Fibroblast of lung (primary cell): ENCODE results near the gene CDK18.

Experiments
- EZH2 ChIP-seq: IDR thresholded peaks from 2 replicates; pipeline ENCODE4 v1.5.1; 2012; ENCODE audit warnings: low read length, control low read depth, mild to moderate bottlenecking; ENCODE audit errors: missing control alignments
- TF ChIP-seq, protein P1 (sequence below), 2 donors: IDR thresholded peaks in 1 of 2; conservative IDR thresholded peaks in 1 of 2; 1 replicate in 1 of 2; 2 replicates in 1 of 2; pipeline ENCODE4 v1.5.1; 2011 to 2012; ENCODE audit warnings: low read length in 2 of 2, control low read depth in 1 of 2, inconsistent platforms in 1 of 2, low read depth in 1 of 2, mild to moderate bottlenecking in 1 of 2

GRCh38 chr1:205499789-205500188 is 4.7 kb upstream of the CDK18 start:
- TF ChIP-seq, protein P1, sequence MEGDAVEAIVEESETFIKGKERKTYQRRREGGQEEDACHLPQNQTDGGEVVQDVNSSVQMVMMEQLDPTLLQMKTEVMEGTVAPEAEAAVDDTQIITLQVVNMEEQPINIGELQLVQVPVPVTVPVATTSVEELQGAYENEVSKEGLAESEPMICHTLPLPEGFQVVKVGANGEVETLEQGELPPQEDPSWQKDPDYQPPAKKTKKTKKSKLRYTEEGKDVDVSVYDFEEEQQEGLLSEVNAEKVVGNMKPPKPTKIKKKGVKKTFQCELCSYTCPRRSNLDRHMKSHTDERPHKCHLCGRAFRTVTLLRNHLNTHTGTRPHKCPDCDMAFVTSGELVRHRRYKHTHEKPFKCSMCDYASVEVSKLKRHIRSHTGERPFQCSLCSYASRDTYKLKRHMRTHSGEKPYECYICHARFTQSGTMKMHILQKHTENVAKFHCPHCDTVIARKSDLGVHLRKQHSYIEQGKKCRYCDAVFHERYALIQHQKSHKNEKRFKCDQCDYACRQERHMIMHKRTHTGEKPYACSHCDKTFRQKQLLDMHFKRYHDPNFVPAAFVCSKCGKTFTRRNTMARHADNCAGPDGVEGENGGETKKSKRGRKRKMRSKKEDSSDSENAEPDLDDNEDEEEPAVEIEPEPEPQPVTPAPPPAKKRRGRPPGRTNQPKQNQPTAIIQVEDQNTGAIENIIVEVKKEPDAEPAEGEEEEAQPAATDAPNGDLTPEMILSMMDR (conservative IDR thresholded peaks at IDR 0.05 in 1 of 2, IDR thresholded peaks at IDR 0.05 in 1 of 2; ENCODE audit: low read depth in 1 of 2, low read length in 2 of 2) = no peak
- no peak for TF ChIP-seq EZH2
